Omental fat pad (tissue), 4 donors: ENCODE measurements around the gene TGFB3. TPM values are rescaled to one million over a fixed set of nuclear protein-coding genes. Genes with fewer than 3 reads are reported as not detected.

Experiments
- ATAC-seq: fragments of 150-250 bp; one replicate; pipeline ENCODE4 v1.9.1; 2016; ENCODE audit warnings: mild to moderate bottlenecking, moderate library complexity; ENCODE audit not compliant: low FRiP score
- DNase-seq: peaks from one replicate; pipeline ENCODE4 v3.0.0-alpha.2; 2019; ENCODE audit warnings: low spot score
- total RNA-seq, 4 donors: library from RNA; depleted of rRNA; stranded (reverse); fragments of >200 nt; gene quantifications; one replicate each; pipeline ENCODE4 v1.1.0, GENCODE V29; 2016
- TF ChIP-seq, protein P1 (sequence below), 3 donors: fragments of 450-650 bp; IDR thresholded peaks; one replicate each; pipeline ENCODE4 v1.5.1; 2016 to 2017; ENCODE audit warnings: antibody characterized with exemption in 3 of 3, mild to moderate bottlenecking in 3 of 3, moderate library complexity in 2 of 3

The TGFB3 gene
- total RNA-seq, 4 donors from 2014 or later: 9.2 to 54.4 (median 29.6) TPM

DNA sequence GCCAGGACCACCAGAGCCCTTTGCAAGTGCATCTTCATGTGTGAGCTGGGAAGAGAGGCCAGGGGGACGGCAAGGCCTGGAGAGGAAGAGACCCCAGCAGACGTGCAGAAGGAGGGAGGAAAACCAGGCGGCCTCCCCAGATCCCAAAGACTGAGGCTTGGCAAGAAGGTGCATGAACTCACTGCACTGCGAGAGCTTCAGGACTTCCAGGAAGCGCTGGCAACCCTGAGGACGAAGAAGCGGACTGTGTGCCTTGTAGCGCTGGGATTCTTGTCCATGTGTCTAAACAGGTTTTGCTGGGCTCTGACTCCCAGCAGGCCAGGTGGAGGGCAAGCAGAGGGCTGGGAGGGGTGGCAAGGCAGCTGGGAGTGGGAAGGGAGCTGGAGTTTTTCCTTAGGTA, 939 bp downstream of the TGFB3 start:
- DNase-seq (no peak), ATAC-seq (no peak)
- TF ChIP-seq, protein P1, sequence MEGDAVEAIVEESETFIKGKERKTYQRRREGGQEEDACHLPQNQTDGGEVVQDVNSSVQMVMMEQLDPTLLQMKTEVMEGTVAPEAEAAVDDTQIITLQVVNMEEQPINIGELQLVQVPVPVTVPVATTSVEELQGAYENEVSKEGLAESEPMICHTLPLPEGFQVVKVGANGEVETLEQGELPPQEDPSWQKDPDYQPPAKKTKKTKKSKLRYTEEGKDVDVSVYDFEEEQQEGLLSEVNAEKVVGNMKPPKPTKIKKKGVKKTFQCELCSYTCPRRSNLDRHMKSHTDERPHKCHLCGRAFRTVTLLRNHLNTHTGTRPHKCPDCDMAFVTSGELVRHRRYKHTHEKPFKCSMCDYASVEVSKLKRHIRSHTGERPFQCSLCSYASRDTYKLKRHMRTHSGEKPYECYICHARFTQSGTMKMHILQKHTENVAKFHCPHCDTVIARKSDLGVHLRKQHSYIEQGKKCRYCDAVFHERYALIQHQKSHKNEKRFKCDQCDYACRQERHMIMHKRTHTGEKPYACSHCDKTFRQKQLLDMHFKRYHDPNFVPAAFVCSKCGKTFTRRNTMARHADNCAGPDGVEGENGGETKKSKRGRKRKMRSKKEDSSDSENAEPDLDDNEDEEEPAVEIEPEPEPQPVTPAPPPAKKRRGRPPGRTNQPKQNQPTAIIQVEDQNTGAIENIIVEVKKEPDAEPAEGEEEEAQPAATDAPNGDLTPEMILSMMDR (IDR thresholded peaks at IDR 0.05): no peak

DNA sequence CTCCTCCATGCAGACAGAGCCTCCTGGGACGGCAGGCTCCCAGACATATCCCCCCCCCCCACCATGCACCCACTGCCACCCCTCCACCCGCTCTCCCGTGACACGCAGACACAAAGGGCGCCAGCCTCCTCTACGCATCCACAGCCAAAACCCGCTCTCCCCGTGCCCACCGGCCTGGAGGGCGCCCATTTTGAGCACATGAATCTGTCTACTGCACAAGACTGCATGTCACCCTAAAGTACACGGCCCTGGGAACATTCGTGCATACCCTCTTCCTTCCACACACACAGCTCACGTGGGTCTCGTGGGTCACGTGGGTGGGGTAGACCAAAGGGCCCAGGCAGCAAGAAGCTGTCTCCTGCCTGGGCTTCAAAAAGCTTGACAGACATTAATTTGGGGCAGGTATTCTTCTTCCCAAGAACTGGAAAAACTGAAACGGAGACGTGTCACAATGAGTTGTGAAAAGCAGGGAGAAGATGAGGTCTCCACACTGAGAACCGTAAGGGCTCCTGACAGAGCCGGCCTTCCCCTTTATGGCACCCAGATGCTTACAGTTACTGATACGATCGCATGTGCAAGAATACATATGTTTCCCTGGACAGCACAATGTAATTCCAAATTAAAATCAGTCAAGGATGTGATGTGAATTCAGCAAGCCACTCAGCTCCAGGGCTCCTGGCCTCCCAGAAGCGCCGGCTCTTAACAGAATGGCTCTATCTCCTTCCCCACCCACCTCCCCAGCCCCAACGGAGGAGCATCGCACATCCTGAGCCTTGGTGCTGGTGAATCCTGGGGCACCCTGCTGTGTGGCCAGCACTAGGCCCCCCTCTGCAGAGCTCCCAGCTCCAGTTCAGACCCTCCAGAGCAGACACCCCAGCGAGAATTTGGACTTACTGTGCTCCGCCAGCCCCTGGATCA, 1.9 kb downstream of the TGFB3 start:
- TF ChIP-seq, protein P1 (IDR thresholded peaks at IDR 0.05): no peak
- ATAC-seq: no peak
- DNase-seq: peak; percentile 42

DNA sequence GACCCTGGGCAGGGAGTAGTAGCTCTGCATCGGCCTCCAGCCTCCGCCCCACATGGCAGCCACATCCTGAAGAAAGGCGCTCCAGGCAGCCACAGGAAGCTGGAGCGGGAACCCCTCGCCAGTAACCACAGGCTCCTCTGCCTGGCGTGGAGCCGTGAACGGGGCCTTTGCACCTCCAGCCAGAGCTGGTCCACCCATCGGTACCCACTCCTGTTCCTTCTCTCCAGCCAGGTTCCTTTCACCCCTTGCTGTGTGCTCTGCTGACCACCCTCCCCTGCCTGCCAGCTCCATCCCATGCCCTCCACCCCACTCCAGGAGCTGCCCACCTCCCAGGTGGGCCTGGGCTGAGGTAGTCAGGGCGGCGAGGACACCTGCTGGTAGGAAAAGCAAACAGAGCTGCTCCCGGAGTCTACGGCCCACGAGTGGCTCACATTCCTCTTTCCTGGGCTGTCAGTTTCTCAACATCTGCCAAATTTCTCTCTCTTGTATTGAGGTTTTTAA, 2.7 kb downstream of the TGFB3 start:
- ATAC-seq (no peak), DNase-seq (no peak)
- TF ChIP-seq, protein P1 (IDR thresholded peaks at IDR 0.05): no peak

GRCh38 chr14:75978249-75978731, 3.5 kb downstream of the TGFB3 start:
- no peak for DNase-seq
- no peak for ATAC-seq

GRCh38 chr14:75977582-75977943, 4.2 kb downstream of the TGFB3 start:
- no peak for ATAC-seq
- no peak for DNase-seq
- TF ChIP-seq, protein P1 (IDR thresholded peaks at IDR 0.05): no peak

More at GRCh38 chr14:75978249-75978731, 3.5 kb downstream of the TGFB3 start:
- TF ChIP-seq, protein P1 (IDR thresholded peaks at IDR 0.05): no peak

- TF ChIP-seq, protein P1 (IDR thresholded peaks at IDR 0.05): no peak
- no peak for ATAC-seq
- DNase-seq: no peak
Observed at GRCh38 chr14:75976826-75977581, 4.8 kb downstream of the TGFB3 start.
